ENCODE results near the gene SMCHD1. TPM values are rescaled to one million over a fixed set of nuclear protein-coding genes. Genes with fewer than 3 reads are reported as not detected.

Gene SMCHD1
- total RNA-seq, 4 donors from 2014 or later, result 35.5 to 126 (median 41.3) TPM

- H3K4me3 ChIP-seq, result peak overlapping the region; percentile 91
- no peak for DNase-seq (ENCODE audit: low spot score in 2 of 2)
- H3K27me3 ChIP-seq, result no peaks in the 10 kb centered on the region
- no peaks in the 10 kb centered on the region for H3K36me3 ChIP-seq
- TF ChIP-seq POLR2A (IDR thresholded peaks at IDR 0.05), result no peak
- TF ChIP-seq CTCF (IDR thresholded peaks at IDR 0.05), result no peak
- H3K9me3 ChIP-seq, result no peaks in the 10 kb centered on the region
- peak overlapping the region; percentile 99 for H3K27ac ChIP-seq
- 41% methylated on average over 13 of the region's 13 CpGs for WGBS
- H3K4me1 ChIP-seq, result peaks cover 25% of the 10 kb centered on the region
These were observed 1.2 kb upstream of the SMCHD1 start for GRCh38 chr18:2654169-2654927.

- Histone ChIP-seq H3K4me1 (peaks cover 25% of the 10 kb centered on the region), H3K36me3 (no peaks in the 10 kb centered on the region), H3K27ac (peak overlapping the region; percentile 99), H3K4me3 (peak overlapping the region; percentile 91), H3K9me3 (no peaks in the 10 kb centered on the region), H3K27me3 (no peaks in the 10 kb centered on the region)
- TF ChIP-seq EP300 (IDR thresholded peaks at IDR 0.05), result no peak
- no peak for TF ChIP-seq CTCF (IDR thresholded peaks at IDR 0.05)
- TF ChIP-seq POLR2AphosphoS5 (IDR thresholded peaks at IDR 0.05), result no peak
- no peak for TF ChIP-seq POLR2A (IDR thresholded peaks at IDR 0.05)
- no peak for DNase-seq (ENCODE audit: low spot score in 2 of 2)
- WGBS, result 1% methylated on average over 22 of the region's 22 CpGs
These were observed 673 bp upstream of the SMCHD1 start for GRCh38 chr18:2654928-2655177.

- Histone ChIP-seq H3K36me3 (no peaks in the 10 kb centered on the region), H3K4me1 (peaks cover 25% of the 10 kb centered on the region), H3K27me3 (no peaks in the 10 kb centered on the region), H3K9me3 (no peaks in the 10 kb centered on the region), H3K27ac (peak overlapping the region; percentile 99), H3K4me3 (peak overlapping the region; percentile 91)
- TF ChIP-seq POLR2A (IDR thresholded peaks at IDR 0.05), result no peak
- TF ChIP-seq CTCF (IDR thresholded peaks at IDR 0.05), result no peak
- TF ChIP-seq POLR2AphosphoS5 (IDR thresholded peaks at IDR 0.05), result no peak
- no peak for TF ChIP-seq EP300 (IDR thresholded peaks at IDR 0.05)
- DNase-seq (ENCODE audit: low spot score in 2 of 2), result no peak
- WGBS, result 2% methylated on average over 9 of the region's 37 CpGs
These were observed 369 bp downstream of the SMCHD1 start for GRCh38 chr18:2655954-2656236.

GRCh38 chr18:2656237-2656980 is 883 bp downstream of the SMCHD1 start:
- peak; percentile 81 for DNase-seq (ENCODE audit: low spot score in 2 of 2)
- WGBS, result 1% methylated on average over 33 of the region's 49 CpGs
- H3K36me3 ChIP-seq, result no peaks in the 10 kb centered on the region
- peak overlapping the region; percentile 99 for H3K27ac ChIP-seq
- H3K4me3 ChIP-seq, result peak overlapping the region; percentile 91
- peaks cover 25% of the 10 kb centered on the region for H3K4me1 ChIP-seq
- no peak for TF ChIP-seq EP300 (IDR thresholded peaks at IDR 0.05)
- no peak for TF ChIP-seq POLR2AphosphoS5 (IDR thresholded peaks at IDR 0.05)
- TF ChIP-seq CTCF (IDR thresholded peaks at IDR 0.05), result no peak
- no peak for TF ChIP-seq POLR2A (IDR thresholded peaks at IDR 0.05)
- H3K9me3 ChIP-seq, result no peaks in the 10 kb centered on the region
- no peaks in the 10 kb centered on the region for H3K27me3 ChIP-seq

GRCh38 chr18:2656981-2657512 is 1.5 kb downstream of the SMCHD1 start:
- H3K27me3 ChIP-seq, result no peaks in the 10 kb centered on the region
- no peak for DNase-seq (ENCODE audit: low spot score in 2 of 2)
- peak overlapping the region; percentile 91 for H3K4me3 ChIP-seq
- H3K9me3 ChIP-seq, result no peaks in the 10 kb centered on the region
- H3K27ac ChIP-seq, result peak overlapping the region; percentile 99
- TF ChIP-seq POLR2A (IDR thresholded peaks at IDR 0.05), result no peak
- no peak for TF ChIP-seq CTCF (IDR thresholded peaks at IDR 0.05)
- TF ChIP-seq POLR2AphosphoS5 (IDR thresholded peaks at IDR 0.05), result no peak
- no peak for TF ChIP-seq EP300 (IDR thresholded peaks at IDR 0.05)
- WGBS, result 7% methylated on average over 12 of the region's 12 CpGs
- H3K36me3 ChIP-seq, result no peaks in the 10 kb centered on the region
- peaks cover 25% of the 10 kb centered on the region for H3K4me1 ChIP-seq
